Measurements from ENCODE around the gene MAP2.

- TF ChIP-seq CTCF (IDR thresholded peaks at IDR 0.05) (no peak), POLR2A (IDR thresholded peaks at IDR 0.05) (no peak), EP300 (IDR thresholded peaks at IDR 0.05) (no peak)
Measured at GRCh38 chr2:209721497-209721896, 297.6 kb downstream of the MAP2 start.

Data from ovary (tissue), 3 donors.